Endothelial cell of umbilical vein (primary cell): ENCODE results near the gene KRTAP5-1.

Experiments used
- CTCF ChIP-seq, 2 donors: IDR thresholded peaks; 1 replicate in 1 of 2; 2 replicates in 1 of 2; pipeline ENCODE4 v1.5.1; 2011; ENCODE audit warnings: low read length in 2 of 2, mild to moderate bottlenecking in 2 of 2, moderate library complexity in 2 of 2, control low read depth in 1 of 2, inconsistent platforms in 1 of 2, low read depth in 1 of 2; ENCODE audit not compliant: insufficient read depth in 1 of 2; ENCODE audit errors: extremely low read depth in 1 of 2
- EZH2 ChIP-seq: IDR thresholded peaks from 2 replicates; pipeline ENCODE4 v1.6.1; 2012; ENCODE audit warnings: borderline replicate concordance, low read depth, mild to moderate bottlenecking, moderate library complexity, low read length, inconsistent platforms; ENCODE audit not compliant: severe bottlenecking
- POLR2A ChIP-seq: IDR thresholded peaks from 2 replicates; pipeline ENCODE4 v1.6.1; 2012; ENCODE audit warnings: low read depth, mild to moderate bottlenecking, control low read depth, low read length

- TF ChIP-seq POLR2A (no peak), CTCF (IDR thresholded peaks at IDR 0.05; ENCODE audit: extremely low read depth in 1 of 2, insufficient read depth in 1 of 2, low read depth in 1 of 2, low read length in 2 of 2) (no peak), EZH2 (no peak)
Measured at GRCh38 chr11:1623716-1624115, 38.6 kb upstream of the KRTAP5-1 start.
